Measurements from ENCODE around the gene GRIK1.

GRIK1 gene

GRCh38 chr21:29509121-29509520 is 430.7 kb downstream of the GRIK1 start:
- no peak for DNase-seq

DNA sequence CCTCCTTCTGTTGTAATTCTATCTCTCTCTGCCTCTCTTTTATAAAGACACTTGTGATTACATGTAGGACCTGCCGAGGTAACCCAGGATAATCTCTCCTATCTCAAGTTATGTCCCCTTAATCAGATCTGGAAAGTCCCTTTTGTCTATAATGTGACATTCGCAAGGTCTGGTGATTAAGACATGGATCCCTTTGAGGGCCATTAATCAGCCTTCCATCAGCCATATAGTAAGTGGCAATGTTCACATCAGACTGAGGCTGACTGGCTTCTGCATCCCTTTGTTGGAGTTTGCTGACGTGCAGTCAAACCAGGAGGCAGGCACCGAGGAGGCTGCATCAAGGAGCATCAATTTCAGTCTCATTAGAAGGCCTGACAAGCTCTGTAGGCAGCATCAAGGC is 431.5 kb downstream of the GRIK1 start:
- no peak for DNase-seq

DNA sequence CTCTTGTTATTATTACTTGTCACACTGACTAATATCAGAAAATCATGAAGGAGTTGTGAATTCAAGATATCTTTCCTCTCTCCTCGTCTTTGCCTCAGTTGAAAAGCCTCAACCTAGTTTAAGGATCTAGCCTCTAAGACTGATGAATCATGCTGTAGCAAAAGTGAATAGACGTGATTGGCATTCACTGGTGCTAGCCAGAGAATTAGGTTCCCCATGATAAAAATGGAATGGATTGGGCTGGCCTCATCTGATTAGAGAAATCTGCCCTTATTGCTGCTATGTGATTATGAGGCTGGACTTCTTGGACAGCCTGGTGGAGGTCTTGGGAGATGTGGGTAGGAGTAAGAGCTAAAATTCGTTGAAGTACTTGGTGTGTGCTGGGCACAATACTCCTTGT is 432.8 kb downstream of the GRIK1 start:
- DNase-seq, result no peak

DNA sequence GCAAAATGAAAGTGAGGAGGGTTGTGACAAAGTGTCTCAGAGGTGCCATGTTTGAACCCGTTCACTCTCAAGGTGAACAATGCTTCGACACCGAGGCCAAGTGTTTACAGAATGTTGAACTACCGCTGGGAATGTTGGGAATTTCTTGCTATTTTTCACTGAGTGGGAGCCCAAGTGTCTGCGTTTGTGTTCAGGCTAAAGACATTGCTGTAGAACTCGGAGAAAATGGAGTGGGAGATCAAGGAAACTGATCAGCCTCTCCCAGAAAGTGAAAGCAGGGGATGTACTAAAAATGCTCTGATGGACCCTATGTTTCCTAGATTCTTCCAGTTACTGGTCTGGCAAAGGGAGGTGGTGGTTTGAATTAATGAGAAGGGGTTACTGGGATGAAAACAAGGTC is 433.6 kb downstream of the GRIK1 start:
- DNase-seq, result no peak

DNA sequence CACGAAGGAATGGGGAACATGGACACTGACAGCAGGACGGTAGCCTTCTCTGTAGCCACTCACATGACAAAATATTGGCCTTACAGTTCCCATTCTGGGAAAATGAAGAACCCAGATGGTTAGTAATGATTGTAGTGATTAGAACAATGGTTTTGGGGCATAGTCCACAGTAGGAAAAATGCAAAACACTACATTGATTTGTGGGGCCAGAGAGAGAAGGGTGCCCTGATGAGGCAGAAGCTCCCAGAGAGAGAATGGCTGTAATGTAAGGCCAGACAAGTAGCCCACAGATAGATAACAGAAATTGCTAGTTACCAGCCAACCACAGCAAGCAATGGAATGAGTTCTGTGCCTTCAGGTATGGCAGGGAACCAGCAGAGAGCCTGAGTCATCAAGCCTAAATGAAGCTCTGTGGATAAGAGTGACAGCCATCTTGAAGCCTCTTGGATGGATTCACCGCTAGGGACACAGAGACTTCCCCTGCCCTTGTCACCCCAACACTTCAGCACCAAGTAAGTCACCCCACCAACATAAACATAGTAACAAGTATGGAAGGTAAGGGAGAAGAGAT is 435.0 kb downstream of the GRIK1 start:
- no peak for DNase-seq

- no peak for DNase-seq
Observed at GRCh38 chr21:29501451-29501850, 438.3 kb downstream of the GRIK1 start.

- DNase-seq, result no peak
Observed at GRCh38 chr21:29499734-29500343, 440.0 kb downstream of the GRIK1 start.

- DNase-seq, result no peak
Observed at GRCh38 chr21:29499229-29499628, 440.6 kb downstream of the GRIK1 start.

GRCh38 chr21:29496337-29496736 is 443.5 kb downstream of the GRIK1 start:
- DNase-seq, result no peak

DNA sequence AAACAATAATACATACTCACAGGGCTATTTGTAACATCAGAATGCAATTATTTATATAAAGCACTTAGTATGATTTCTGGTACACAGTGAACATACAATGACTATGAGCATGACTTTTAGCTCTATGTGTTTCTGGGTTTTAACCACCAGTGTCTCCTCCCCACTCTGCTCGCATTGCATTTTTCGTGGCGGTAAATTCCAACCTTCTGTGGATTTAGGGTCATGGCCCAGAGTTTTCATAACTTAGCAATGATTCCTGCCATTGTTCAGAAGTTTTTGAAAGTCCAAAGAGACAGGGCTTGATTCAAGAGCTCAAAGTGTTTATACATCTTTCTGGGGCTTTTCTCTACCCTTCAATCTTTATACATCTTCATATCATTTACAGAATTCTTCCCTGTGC is 449.8 kb downstream of the GRIK1 start:
- no peak for DNase-seq

GRCh38 chr21:29487154-29487553 is 452.6 kb downstream of the GRIK1 start:
- no peak for DNase-seq
